Transverse colon (tissue), 4 donors: ENCODE results near the gene IZUMO4. TPM values are rescaled to one million over a fixed set of nuclear protein-coding genes. Genes with fewer than 3 reads are reported as not detected.

Source experiments
- DNase-seq: peaks from one replicate; pipeline ENCODE4 v3.0.0-alpha.2; 2019
- H3K27ac ChIP-seq, 4 donors: fragments of 200-600 bp; sonication (generic); 2 replicates each; pipeline ENCODE4 v1.5.1; 2016 to 2018; ENCODE audit warnings: inconsistent platforms in 4 of 4
- H3K27me3 ChIP-seq: fragments of 200-600 bp; sonication (generic); 2 replicates; pipeline ENCODE4 v1.5.1; 2017; ENCODE audit warnings: inconsistent platforms
- H3K36me3 ChIP-seq, 4 donors: fragments of 200-600 bp; sonication (generic); 2 replicates each; pipeline ENCODE4 v1.5.1; 2017 to 2019; ENCODE audit warnings: inconsistent platforms in 4 of 4
- H3K4me1 ChIP-seq, 4 donors: fragments of 200-600 bp; sonication (generic); 2 replicates each; pipeline ENCODE4 v1.5.1; 2017 to 2020; ENCODE audit warnings: inconsistent platforms in 4 of 4
- H3K4me3 ChIP-seq, 4 donors: fragments of 200-600 bp; sonication (generic); 1 replicate in 1 of 4; 2 replicates in 3 of 4; pipeline versions ENCODE4 v1.5.1 to v1.6.1; 2017 to 2019; ENCODE audit warnings: inconsistent platforms in 4 of 4
- H3K9me3 ChIP-seq, 2 donors: fragments of 200-600 bp; sonication (generic); 2 replicates each; pipeline ENCODE4 v1.5.1; 2017 to 2019; ENCODE audit warnings: inconsistent platforms in 2 of 2
- EP300 ChIP-seq: sonication (generic); formaldehyde crosslinking; IDR thresholded peaks from one replicate; pipeline ENCODE4 v1.6.1; 2017; ENCODE audit warnings: antibody characterized with exemption, low read depth
- POLR2A ChIP-seq: fragments of 450-650 bp; IDR thresholded peaks from one replicate; pipeline ENCODE4 v1.6.1; 2016; ENCODE audit warnings: antibody characterized with exemption, mild to moderate bottlenecking, moderate library complexity
- POLR2AphosphoS5 ChIP-seq, 3 donors: sonication (generic); formaldehyde crosslinking; IDR thresholded peaks; one replicate each; pipeline ENCODE4 v1.6.1; 2016; ENCODE audit warnings: antibody characterized with exemption in 3 of 3
- WGBS, 2 donors: methylation state at CpG; one replicate each; pipeline ENCODE4 v1.1.5; 2018; ENCODE audit warnings: low coverage in 1 of 2; 5-methylcytosine and 5-hydroxymethylcytosine counted together
- in situ Hi-C, 4 donors: fragments of 200-750 bp; cut with MboI; loops; one replicate each; pipeline versions ENCODE4 v1.15.0 to v1.15.1; 2017; ENCODE audit warnings: low sequenced_read_pairs in 3 of 4, low pct_ligation_motif_present in 1 of 4, low pct_unique_long_range_greater_than_20kb in 1 of 4
- intact Hi-C: fragments of 100-400 bp; cut with DNase I; formaldehyde crosslinking; loops from one replicate; pipeline ENCODE4 v1.15.1; 2023; ENCODE audit warnings: low total_unique reads
- total RNA-seq, 4 donors: library from RNA; depleted of rRNA; stranded (reverse); fragments of >200 nt; gene quantifications; one replicate each; pipeline ENCODE4 v1.1.0, GENCODE V29; 2016
- TF ChIP-seq, protein P1 (sequence below), 5 experiments: fragments of 200-600 bp in 3 of 5; fragments of 450-650 bp in 2 of 5; sonication (generic) in 3 of 5; IDR thresholded peaks; 1 replicate in 2 of 5; 2 replicates in 3 of 5; pipeline ENCODE4 v1.5.1; 2016 to 2017; ENCODE audit warnings: antibody characterized with exemption in 5 of 5, inconsistent platforms in 3 of 5, mild to moderate bottlenecking in 2 of 5, moderate library complexity in 1 of 5

Gene IZUMO4
- total RNA-seq, 4 donors from 2014 or later: 2.3 to 5.4 TPM; not detected in 2

- no peaks in the 10 kb centered on the region for H3K4me1 ChIP-seq
- 89% methylated on average over 18 of the region's 18 CpGs; no CpG with 5 or more reads in 1 of the 2 donors for WGBS, 2 donors
- H3K36me3 ChIP-seq: peaks cover 0 to 81% (median 39%) of the 10 kb centered on the region in 4 donors
- no peak for DNase-seq
- H3K9me3 ChIP-seq: no peaks in the 10 kb centered on the region
- intact Hi-C loops: no loop called here
- in situ Hi-C loops: no loop called here
- no peak for TF ChIP-seq POLR2AphosphoS5 (IDR thresholded peaks at IDR 0.05)
- TF ChIP-seq EP300: no peak
- TF ChIP-seq, protein P1, sequence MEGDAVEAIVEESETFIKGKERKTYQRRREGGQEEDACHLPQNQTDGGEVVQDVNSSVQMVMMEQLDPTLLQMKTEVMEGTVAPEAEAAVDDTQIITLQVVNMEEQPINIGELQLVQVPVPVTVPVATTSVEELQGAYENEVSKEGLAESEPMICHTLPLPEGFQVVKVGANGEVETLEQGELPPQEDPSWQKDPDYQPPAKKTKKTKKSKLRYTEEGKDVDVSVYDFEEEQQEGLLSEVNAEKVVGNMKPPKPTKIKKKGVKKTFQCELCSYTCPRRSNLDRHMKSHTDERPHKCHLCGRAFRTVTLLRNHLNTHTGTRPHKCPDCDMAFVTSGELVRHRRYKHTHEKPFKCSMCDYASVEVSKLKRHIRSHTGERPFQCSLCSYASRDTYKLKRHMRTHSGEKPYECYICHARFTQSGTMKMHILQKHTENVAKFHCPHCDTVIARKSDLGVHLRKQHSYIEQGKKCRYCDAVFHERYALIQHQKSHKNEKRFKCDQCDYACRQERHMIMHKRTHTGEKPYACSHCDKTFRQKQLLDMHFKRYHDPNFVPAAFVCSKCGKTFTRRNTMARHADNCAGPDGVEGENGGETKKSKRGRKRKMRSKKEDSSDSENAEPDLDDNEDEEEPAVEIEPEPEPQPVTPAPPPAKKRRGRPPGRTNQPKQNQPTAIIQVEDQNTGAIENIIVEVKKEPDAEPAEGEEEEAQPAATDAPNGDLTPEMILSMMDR (IDR thresholded peaks at IDR 0.05): no peak
- no peak for TF ChIP-seq POLR2A
- no peak overlapping the region for H3K27ac ChIP-seq
- H3K4me3 ChIP-seq: no peak overlapping the region
- no peaks in the 10 kb centered on the region for H3K27me3 ChIP-seq
These were observed 21.7 kb downstream of the IZUMO4 start for GRCh38 chr19:2118438-2118837.

DNA sequence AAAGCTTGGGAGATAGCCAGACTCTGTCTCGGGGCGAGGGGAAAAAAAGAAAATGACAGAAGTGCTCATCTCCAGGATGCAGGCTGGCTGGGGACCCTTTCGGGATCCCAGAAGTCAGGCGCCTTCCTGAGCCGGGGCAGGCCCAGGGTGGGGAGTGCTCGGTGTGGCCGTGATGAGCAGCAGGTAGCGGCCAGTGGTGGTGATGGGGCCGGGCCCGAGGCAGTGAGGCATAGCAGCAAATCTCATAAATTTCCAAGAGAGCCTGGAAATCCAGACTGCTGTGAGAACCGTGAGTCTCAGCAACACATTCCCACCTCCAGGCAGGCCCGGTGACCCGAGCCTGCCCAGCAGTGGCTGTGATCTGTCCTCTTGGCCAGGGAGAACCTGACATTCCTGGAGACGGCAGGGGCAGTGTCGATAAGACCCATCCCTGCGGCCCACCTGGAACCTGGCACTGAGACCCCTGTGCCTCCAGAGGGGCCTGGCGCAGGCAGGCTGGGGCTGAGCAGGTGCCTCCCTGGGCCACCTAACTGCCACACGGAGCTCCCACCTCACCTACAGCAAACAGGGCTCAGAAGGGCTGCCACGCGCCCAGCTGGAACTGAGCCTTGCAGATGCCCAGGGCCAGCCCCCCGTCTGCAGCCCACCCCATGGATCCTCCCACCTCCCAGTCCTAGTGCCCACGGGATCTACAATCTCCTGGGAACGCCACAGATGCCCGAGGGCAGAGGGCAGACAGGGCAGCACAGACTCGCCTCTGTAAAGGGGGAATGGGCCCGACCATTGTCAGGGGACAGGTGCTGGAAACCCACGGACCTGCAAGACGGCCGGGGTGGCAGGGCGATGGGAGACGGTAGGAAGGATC, 23.4 kb downstream of the IZUMO4 start:
- Histone ChIP-seq H3K36me3 (peaks cover 0 to 65% (median 33%) of the 10 kb centered on the region in 4 donors), H3K4me3 (no peak overlapping the region), H3K9me3 (no peaks in the 10 kb centered on the region), H3K4me1 (no peaks in the 10 kb centered on the region), H3K27ac (no peak overlapping the region), H3K27me3 (no peaks in the 10 kb centered on the region)
- intact Hi-C loops: no loop called here
- 67 to 94% methylated on average over 1 to 27 of the region's 31 CpGs for WGBS, 2 donors
- no peak for DNase-seq
- in situ Hi-C loops: no loop called here
- TF ChIP-seq, protein P1 (IDR thresholded peaks at IDR 0.05): no peak
- TF ChIP-seq EP300: no peak
- TF ChIP-seq POLR2A: no peak
- TF ChIP-seq POLR2AphosphoS5 (IDR thresholded peaks at IDR 0.05): no peak

DNA sequence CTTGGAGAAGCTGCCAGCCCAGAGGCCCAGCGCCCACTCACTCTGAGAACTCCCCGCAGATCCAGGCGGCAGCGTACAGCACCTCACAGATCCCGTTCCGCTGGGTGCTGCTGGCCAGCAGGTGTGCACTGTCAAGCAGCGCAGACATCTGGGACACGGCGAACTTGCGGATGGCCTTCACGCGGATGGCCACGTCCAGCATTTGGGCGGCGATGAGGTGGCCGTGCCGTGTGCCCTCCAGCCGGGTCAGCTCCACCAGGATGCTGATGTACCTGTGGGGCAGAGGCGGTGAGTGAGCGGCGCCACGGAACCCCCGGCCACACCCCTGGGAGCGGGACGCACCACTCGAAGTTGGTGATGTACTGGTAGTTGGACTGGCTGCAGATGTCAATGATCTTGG, 24.1 kb downstream of the IZUMO4 start:
- DNase-seq: no peak
- Histone ChIP-seq H3K4me3 (no peak overlapping the region), H3K9me3 (no peaks in the 10 kb centered on the region), H3K36me3 (peaks cover 0 to 65% (median 32%) of the 10 kb centered on the region in 4 donors), H3K27me3 (no peaks in the 10 kb centered on the region), H3K27ac (no peak overlapping the region), H3K4me1 (no peaks in the 10 kb centered on the region)
- in situ Hi-C loops (no loop called here), intact Hi-C loops (no loop called here)
- WGBS, 2 donors: 97% methylated on average over 18 of the region's 26 CpGs; no CpG with 5 or more reads in 1 of the 2 donors
- TF ChIP-seq, protein P1 (IDR thresholded peaks at IDR 0.05): no peak

GRCh38 chr19:2121416-2122051, 24.8 kb downstream of the IZUMO4 start:
- Histone ChIP-seq H3K36me3 (peaks cover 0 to 63% (median 28%) of the 10 kb centered on the region in 4 donors), H3K9me3 (no peaks in the 10 kb centered on the region), H3K4me1 (no peaks in the 10 kb centered on the region), H3K4me3 (no peak overlapping the region), H3K27ac (no peak overlapping the region), H3K27me3 (no peaks in the 10 kb centered on the region)
- TF ChIP-seq POLR2A (no peak), EP300 (no peak), POLR2AphosphoS5 (IDR thresholded peaks at IDR 0.05) (no peak)
- TF ChIP-seq, protein P1 (IDR thresholded peaks at IDR 0.05): no peak
- in situ Hi-C loops (no loop called here), intact Hi-C loops (no loop called here)
- no peak for DNase-seq
- 94% methylated on average over 26 of the region's 27 CpGs; no CpG with 5 or more reads in 1 of the 2 donors for WGBS, 2 donors
